RWPE1 (cell line): ENCODE data around the gene ASTN2.

Experiments used
- CTCF ChIA-PET: fragments of 350-600 bp; sonication (Branson Sonifier 250); formaldehyde crosslinking; extraction: SDS; loops from one replicate; lab custom pipeline; 2021; lab: Yijun Ruan, JAX
- POLR2A ChIA-PET: fragments of 400-600 bp; formaldehyde crosslinking; extraction: SDS; loops from one replicate; lab custom pipeline; 2020; ENCODE audit warnings: antibody characterized with exemption; ENCODE audit not compliant: low non-redundant PET; lab: Yijun Ruan, JAX
- DNase-seq: peaks from one replicate; pipeline ENCODE4 v3.0.0; 2012; ENCODE audit warnings: low spot score
- H3K27ac ChIP-seq: fragments of 450-650 bp; 2 replicates; pipeline ENCODE4 v1.5.1; 2017
- TF ChIP-seq, protein P1 (sequence below): fragments of 450-650 bp; conservative IDR thresholded peaks from 2 replicates; pipeline ENCODE4 v1.5.1; 2017; ENCODE audit warnings: low read depth, mild to moderate bottlenecking

ASTN2 gene

DNA sequence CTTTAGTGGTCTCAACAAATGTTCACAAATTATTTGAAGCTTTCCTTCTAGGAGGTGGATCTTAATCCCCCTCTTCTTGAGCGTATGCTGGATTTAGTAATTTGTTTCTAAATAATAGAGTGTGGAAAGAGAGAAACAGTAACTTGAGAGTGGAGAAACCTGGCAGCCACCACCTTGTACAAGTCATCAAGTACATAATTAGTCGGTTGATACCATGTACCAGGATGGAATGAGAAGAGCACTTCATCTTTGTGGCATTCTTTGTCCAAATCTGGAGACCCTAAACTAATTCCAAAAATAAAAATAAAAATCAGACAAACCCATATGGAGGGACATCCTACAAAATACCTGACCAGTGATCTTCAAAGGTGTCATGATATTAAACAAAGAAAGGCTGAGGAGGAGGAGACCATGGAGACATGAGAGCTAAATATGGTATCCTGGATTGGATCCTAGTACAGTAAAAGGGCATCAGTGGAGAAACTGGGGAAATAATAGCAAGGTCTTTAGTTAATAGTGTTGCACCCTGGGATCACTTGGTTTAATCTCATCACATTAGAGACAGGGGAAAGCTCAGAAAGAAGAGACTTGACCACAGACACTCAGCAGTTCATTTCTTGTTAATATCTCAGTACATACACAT is 147.9 kb downstream of the ASTN2 start:
- CTCF ChIA-PET: interaction anchor here (0.7 kb wide), 1 partner anchor 1008 kb away, joined by 7 read pairs; no protein-coding TSS in a partner anchor
- TF ChIP-seq, protein P1, sequence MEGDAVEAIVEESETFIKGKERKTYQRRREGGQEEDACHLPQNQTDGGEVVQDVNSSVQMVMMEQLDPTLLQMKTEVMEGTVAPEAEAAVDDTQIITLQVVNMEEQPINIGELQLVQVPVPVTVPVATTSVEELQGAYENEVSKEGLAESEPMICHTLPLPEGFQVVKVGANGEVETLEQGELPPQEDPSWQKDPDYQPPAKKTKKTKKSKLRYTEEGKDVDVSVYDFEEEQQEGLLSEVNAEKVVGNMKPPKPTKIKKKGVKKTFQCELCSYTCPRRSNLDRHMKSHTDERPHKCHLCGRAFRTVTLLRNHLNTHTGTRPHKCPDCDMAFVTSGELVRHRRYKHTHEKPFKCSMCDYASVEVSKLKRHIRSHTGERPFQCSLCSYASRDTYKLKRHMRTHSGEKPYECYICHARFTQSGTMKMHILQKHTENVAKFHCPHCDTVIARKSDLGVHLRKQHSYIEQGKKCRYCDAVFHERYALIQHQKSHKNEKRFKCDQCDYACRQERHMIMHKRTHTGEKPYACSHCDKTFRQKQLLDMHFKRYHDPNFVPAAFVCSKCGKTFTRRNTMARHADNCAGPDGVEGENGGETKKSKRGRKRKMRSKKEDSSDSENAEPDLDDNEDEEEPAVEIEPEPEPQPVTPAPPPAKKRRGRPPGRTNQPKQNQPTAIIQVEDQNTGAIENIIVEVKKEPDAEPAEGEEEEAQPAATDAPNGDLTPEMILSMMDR: no peak
- DNase-seq: no peak
- H3K27ac ChIP-seq: no peak overlapping the region
- POLR2A ChIA-PET: no interaction called here

DNA sequence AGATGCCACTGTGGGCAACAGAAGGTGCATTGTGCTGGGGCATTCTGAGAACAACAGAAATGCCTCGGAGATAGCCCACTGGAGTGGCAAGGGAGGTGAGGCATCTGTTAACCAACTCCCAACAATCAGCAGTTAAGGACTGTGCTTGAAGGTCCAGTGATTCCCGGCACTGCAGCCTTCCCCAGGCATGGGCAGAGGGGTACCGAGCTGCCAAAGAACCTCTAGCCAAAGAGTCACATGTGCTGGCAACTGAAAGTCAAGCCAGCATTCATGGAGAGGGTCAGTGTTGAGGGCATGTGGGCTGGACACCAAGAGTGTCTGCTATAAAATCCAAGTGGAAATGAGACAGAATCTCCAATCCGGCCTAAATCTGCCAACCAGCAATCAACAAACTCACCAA is 149.6 kb downstream of the ASTN2 start:
- H3K27ac ChIP-seq: no peak overlapping the region
- TF ChIP-seq, protein P1: no peak
- no peak for DNase-seq
- ChIA-PET POLR2A (no interaction called here), CTCF (no interaction called here)

DNA sequence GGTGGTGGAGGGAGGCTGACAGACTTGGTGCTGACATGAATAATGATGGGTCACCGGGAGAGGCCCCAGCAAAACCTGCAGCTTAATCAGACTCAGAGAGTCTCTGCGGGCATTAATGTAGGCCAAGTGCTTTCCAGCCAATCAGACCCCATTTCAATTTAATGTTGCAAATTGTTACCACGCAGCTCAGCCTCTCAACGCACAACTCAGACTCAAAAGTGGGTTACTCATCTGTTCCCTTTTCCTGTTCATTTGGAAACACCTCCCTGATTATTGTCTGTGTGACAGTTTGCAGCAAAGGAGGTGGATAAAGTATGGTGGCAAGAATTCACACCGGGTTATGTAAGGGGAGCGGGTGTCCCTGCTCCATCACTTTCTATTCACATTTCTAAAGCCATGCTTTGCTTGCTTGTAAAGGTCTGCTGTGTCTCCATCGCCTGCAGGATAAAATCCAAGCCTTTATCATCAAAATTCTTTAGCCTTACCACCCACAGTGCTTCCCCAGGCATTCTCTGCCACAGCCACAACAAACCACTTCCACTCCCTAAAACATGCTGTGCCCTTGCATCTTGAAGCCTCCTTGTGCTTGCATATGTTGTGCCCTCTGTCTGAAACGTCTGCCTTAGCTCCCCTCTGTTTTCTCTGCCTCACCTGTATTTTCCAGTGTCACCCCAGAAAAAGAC is 156.5 kb downstream of the ASTN2 start:
- DNase-seq: no peak
- ChIA-PET CTCF (no interaction called here), POLR2A (no interaction called here)
- TF ChIP-seq, protein P1: no peak
- no peak overlapping the region for H3K27ac ChIP-seq

DNA sequence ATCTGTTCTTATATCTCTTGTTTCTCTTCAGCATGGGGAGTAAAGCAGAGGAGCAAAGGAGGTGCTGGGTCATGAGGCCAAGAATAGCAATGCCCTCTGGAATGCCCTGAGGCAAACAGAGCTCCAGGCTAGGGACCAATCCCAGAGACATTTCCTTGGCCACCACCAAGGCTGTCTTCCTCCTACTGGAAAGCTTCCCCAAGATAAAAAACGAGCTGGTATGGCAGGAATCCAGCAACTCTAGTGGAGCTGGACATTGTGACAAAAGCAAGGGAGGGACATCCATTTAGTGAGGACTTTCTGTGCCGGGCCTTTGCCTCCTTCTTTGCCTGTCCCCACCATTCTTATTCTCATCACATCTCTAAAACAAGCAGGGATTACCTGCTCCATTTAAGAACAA is 161.6 kb downstream of the ASTN2 start:
- ChIA-PET POLR2A (no interaction called here), CTCF (no interaction called here)
- TF ChIP-seq, protein P1: no peak
- no peak overlapping the region for H3K27ac ChIP-seq
- no peak for DNase-seq

DNA sequence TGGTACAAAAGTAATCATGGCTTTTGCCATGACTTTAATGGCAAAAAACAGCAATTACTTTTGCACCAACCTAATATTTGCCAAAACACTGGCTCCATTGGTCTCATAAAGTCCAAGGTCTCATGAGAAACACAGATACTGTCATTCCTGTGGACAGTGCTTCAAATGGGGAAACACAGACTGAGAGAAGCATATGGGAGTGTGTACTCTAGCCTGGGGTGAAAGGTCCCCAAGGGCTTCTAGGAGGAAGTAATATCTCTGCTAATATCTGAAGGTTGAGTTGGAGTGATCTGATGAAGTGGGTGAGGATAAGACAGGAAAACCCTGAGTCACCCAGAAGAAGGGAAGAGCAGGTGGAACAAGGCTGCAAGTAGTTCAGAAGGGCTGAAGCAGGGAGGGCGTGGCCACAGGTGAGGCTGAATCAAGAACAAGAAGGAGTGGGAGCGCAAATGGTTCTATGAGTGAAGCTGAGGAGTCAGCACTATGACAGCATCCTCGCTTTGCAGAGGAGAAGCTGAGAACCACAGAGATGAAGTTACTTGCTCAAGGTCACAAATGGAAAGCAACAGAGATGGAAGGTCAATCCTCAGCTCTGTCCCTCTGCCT is 164.1 kb downstream of the ASTN2 start:
- TF ChIP-seq, protein P1: no peak
- DNase-seq: no peak
- ChIA-PET CTCF (no interaction called here), POLR2A (no interaction called here)
- H3K27ac ChIP-seq: no peak overlapping the region

DNA sequence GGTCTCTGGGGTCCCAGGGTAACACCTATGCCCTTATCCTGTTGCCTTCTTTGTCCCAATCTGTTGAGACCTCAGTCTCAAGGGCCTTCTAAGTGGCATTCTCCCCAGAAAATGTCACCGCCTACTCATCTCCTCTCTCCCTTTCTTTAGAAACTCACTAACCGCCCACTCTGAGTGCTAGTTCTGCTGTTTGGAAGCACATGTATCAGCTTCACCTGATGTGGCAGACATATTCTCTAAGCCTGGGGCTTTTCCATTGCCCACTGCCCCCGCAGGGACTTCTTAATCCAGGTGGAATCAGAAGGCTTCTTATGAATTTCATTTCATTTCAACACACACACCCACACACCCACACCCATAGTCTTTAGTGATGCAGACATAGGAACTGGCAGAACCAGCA is 165.1 kb downstream of the ASTN2 start:
- ChIA-PET POLR2A (no interaction called here), CTCF (no interaction called here)
- TF ChIP-seq, protein P1: no peak
- no peak for DNase-seq
- no peak overlapping the region for H3K27ac ChIP-seq
